Gastrocnemius medialis (tissue), 4 donors: ENCODE results near the gene SULF2.

Source experiments
- POLR2A ChIP-seq, 2 donors: fragments of 450-650 bp; IDR thresholded peaks; one replicate each; pipeline ENCODE4 v1.6.1; 2017; ENCODE audit warnings: antibody characterized with exemption in 2 of 2, mild to moderate bottlenecking in 2 of 2, moderate library complexity in 2 of 2
- TF ChIP-seq, protein P1 (sequence below), 5 experiments: fragments of 450-650 bp in 3 of 5; fragments of 200-600 bp in 2 of 5; sonication (generic) in 2 of 5; IDR thresholded peaks in 4 of 5; conservative IDR thresholded peaks in 1 of 5; 1 replicate in 4 of 5; 2 replicates in 1 of 5; pipeline ENCODE4 v1.5.1; 2016 to 2019; ENCODE audit warnings: antibody characterized with exemption in 5 of 5, mild to moderate bottlenecking in 3 of 5, moderate library complexity in 3 of 5

DNA sequence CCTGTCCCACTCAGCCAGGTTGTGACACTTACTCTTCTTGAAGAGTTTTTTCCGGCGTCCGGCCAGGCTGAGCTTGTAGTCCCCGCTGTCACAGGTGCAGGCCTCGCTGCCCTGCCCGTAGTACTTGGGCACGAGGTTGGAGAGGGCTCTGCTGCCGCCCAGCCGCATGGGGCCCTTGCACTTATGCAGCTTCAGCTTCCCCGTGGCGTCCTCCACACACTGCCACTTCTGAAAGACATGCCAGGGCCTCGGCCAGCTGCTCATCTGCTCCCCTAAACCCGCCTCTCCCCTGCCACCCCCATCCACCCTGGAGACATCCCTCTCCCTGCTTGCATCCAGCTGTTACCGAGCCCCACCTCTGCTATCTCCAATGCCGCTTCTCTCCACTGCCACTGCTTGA is 113.1 kb downstream of the SULF2 start:
- TF ChIP-seq, protein P1, sequence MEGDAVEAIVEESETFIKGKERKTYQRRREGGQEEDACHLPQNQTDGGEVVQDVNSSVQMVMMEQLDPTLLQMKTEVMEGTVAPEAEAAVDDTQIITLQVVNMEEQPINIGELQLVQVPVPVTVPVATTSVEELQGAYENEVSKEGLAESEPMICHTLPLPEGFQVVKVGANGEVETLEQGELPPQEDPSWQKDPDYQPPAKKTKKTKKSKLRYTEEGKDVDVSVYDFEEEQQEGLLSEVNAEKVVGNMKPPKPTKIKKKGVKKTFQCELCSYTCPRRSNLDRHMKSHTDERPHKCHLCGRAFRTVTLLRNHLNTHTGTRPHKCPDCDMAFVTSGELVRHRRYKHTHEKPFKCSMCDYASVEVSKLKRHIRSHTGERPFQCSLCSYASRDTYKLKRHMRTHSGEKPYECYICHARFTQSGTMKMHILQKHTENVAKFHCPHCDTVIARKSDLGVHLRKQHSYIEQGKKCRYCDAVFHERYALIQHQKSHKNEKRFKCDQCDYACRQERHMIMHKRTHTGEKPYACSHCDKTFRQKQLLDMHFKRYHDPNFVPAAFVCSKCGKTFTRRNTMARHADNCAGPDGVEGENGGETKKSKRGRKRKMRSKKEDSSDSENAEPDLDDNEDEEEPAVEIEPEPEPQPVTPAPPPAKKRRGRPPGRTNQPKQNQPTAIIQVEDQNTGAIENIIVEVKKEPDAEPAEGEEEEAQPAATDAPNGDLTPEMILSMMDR (IDR thresholded peaks at IDR 0.05 in 4 of 5, conservative IDR thresholded peaks at IDR 0.05 in 1 of 5) = no peak
- TF ChIP-seq POLR2A (IDR thresholded peaks at IDR 0.05) = no peak
